IPS-NIHi7 (cell line): ENCODE results near the gene PRMT2.
A peak's percentile ranks its signal among the peaks of the same experiment; 100 is the strongest.
"Not testable (repeated sequence)": the region's sequence is repeated elsewhere in the genome, so short reads cannot be mapped to it uniquely, and the experiment has no call there.

Source experiments
- DNase-seq: peaks from one replicate; pipeline ENCODE4 v3.0.0; 2012; ENCODE audit warnings: mixed read lengths; ENCODE audit errors: extremely low spot score

PRMT2 gene

DNA sequence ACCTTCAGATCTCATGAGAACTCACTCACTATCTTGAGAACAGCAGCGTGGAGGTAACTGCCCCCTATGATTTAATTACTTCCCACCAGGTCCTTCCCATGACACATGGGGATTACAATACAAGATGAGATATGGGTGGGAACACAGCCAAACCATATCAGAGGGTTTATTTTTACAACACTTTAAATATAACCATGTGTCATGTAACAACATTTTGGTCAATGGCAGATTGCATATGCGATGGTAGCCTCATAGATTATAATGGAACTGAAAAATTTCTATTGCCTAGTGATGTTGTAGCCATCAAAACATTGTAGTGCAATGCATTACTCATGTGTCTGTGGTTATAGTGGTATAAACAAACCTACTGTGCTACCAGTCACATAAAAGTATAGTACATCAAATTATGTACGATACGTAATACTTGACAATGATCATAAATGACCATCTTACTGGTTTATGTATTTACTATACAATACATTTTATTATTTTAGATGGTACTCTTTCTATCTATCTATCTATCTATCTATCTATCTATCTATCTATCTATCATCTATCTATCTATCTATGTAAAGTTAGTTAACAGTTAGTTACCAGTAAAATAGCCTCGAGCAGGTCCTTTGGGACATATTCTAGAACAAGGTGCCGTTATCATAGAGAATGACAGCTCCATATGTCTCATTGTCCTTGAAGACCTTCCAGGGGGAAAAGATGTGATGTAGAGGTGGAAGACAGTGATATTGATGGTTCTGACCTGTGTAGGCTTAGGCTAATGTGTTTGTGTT is 18.0 kb upstream of the PRMT2 start:
- DNase-seq: no peak

GRCh38 chr21:46618738-46619379 is 16.6 kb upstream of the PRMT2 start:
- no peak for DNase-seq

GRCh38 chr21:46619846-46620245 is 15.6 kb upstream of the PRMT2 start:
- no peak for DNase-seq

GRCh38 chr21:46620846-46621245 is 14.6 kb upstream of the PRMT2 start:
- no peak for DNase-seq

DNA sequence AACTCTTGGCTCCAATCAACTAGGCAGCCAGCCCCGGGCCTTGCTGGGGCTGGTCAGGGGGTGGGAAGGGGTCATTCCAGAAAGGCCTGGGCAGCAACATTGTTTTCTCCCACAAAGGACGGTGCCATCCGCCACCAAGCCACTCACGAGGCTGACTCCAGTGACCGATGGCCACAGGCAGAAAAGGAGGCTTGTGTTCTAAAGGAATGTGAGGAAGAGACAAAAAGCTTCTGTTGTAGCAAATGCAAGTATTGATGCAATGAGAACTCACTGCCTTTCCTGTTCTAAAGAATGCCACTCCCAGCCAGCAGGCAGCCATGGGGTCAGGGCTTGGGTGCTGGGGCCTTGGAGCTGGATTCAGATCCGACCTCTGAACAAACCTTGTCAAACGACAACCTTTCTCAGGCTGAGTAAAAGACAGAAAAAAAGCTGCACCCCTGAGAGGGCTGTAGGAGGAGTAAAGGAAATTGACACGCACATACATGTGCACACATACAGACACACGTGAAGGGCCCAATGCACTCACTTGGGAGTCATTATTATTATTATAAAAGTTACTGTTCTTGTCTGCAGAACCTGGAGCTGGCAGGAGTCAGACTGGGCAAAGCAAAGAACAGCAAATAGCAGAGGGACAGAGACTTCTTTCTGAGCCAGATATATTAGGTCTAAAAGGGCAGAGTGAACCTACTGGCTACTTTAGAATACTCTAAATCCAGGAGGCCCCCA is 13.9 kb upstream of the PRMT2 start:
- DNase-seq: no peak

DNA sequence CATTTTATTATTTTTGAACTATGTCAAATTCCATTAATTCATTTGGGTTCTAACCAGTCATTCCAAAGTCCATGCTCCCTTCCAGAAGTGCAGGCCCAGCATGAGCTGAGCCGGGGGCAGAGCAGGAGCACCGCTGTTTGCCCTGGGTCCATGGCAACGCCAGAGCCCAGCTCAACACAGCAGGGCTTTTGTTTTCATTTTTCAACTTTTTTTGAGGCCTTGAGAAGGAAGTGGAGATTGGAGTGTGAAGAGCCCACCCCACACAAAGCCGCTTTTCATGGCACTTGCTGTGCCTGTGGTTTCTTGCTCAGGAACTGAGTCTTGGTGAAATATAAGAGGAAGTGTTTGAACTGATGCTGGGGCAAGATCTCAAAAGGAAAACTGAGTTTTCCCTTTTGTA is 13.2 kb upstream of the PRMT2 start:
- no peak for DNase-seq

DNA sequence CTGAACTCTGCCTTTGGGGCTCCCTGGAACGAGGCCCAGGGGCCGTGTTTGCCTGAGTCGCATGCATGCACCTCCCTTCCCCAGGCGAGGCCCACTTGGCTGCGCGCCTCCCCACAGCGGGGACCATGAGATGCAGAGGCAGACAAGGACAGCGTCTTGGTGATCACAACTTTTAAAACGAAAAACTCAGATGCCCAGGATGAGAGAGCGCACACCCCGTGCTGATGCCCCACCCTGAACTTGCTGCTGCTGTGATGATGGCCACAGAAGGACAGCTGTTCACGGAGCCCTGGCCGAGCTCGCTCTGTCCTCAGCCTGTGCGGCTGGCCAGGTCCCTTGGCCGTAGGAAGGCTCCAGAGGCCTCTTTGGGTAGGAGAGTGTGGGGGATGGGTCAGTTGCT is 11.4 kb upstream of the PRMT2 start:
- DNase-seq: no peak

GRCh38 chr21:46625759-46626158 is 9.7 kb upstream of the PRMT2 start:
- DNase-seq: no peak

GRCh38 chr21:46626536-46626935 is 8.9 kb upstream of the PRMT2 start:
- no peak for DNase-seq

DNA sequence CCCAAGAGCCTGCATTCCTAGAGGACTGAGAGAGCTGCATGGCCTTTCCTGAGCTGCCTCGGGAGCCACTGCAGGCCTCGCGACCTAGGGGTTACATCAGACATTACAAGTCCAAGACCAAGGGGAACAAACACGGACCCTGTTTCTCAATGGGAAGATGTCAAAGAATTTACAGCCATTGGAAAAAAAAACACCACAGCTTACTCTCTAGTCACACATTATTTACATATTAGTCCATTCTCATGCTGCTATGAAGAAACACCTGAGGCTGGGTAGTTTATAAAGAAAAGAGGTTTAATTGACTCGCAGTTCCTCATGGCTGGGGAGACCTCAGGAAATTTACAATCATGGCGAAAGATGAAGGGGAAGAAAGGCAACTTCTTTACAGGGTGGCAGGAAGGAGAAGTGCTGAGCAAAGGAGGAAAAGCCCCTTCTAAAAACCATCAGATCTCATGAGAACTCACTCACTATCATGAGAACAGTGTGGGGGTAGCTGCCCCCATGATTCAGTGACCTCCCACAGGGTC is 8.4 kb upstream of the PRMT2 start:
- no peak for DNase-seq

- no peak for DNase-seq
Observed at GRCh38 chr21:46627726-46628125, 7.7 kb upstream of the PRMT2 start.

- no peak for DNase-seq
Observed at GRCh38 chr21:46628868-46629267, 6.6 kb upstream of the PRMT2 start.

- DNase-seq: not testable (repeated sequence)
Observed at GRCh38 chr21:46630915-46631314, 4.6 kb upstream of the PRMT2 start.

GRCh38 chr21:46633566-46633965 is 1.9 kb upstream of the PRMT2 start:
- no peak for DNase-seq

GRCh38 chr21:46634427-46634826 is 1.0 kb upstream of the PRMT2 start:
- no peak for DNase-seq

- DNase-seq: peak; percentile 59
Observed at GRCh38 chr21:46634966-46635323, 529 bp upstream of the PRMT2 start.

DNA sequence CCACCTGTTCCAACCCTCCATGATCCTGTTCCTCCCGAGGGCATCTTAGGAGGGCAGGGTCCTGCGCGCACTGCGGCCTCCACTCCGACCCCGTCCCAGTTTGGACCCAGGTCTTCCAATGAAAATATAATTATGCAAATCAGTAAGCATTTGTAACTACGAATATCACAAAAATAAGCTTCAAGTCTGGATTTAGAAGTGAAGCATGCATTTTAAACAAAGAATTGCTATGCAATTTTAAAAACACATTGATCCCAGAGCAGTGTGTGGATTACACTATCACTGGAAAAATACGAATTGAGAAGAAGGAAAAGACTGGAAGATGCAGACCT is 673 bp downstream of the PRMT2 start:
- DNase-seq: no peak

DNA sequence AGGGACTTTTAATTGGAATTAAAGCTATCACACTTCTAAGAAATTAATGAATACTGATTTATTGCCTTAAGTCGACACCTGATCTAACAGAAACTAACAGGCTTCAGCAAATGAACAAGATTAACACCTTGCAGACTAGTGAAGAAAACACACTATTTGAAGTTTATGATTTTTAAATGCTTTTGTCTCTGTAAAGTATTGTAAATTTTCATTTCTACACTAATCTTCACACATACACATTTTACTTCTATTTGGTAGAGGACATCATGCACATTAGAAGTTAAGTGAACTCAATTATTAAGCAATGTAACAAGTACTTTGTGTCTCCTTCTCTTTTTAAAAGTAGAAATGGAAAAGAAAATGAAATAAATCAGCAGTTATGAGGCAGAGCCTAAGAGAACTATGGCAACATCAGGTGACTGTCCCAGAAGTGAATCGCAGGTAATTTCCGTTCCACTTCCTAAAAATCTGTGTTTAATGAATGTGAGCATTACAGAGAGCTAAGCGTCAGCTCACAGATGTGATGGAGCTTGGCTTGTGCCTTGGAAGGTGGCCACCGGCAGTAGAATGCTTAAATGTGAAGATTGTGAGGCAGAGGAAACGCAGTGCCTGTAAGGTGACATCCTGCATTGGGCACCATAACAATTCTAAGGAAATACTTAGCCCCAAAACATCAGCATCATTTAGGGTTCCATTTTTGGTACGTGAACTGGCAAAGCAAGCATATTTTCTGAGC is 1.2 kb downstream of the PRMT2 start:
- DNase-seq: no peak

- DNase-seq: no peak
Observed at GRCh38 chr21:46637952-46638746, 2.7 kb downstream of the PRMT2 start.

DNA sequence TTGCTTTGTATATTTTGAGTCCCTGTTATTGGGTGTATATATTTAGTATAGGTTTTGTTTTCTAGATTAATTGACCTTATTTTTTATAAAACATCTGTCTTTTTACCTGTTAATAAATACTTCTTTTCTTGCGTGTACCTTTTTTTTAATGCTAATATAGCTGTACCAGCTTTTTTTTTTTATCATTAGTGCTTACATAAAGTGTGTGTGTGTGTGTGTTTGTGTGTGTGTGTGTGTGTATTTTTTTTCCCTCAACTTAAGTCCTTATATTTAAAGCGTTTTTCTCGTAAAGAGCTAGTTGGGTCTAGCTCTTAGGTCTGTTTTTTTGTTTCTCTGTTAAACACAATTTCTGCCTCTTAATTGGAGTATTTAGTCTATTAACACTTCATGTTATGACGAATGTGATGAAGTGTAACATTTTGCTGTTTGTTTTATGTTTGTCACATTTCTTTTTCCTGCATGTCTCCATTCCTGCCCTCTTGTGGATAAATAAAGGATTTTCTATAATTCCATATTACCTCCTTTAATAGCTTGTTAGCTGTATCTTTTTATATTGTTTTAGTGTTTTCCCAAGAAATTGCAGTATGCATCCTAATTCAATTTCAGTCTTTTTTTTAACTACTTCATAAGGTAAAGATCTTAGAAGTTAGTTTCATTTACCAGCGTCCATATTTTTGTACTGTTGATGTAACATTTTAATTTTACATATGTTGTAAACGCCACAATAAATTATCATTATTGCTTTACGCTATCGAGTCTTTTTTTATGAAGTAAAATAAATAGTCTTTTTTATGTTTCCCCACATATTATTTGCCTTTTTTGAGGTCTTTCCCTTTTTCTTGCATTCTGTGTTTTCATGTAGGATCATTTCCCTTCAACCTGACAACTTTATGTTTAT is 4.3 kb downstream of the PRMT2 start:
- no peak for DNase-seq
